Upper lobe of left lung (tissue), 6 donors: ENCODE data around the gene TRAFD1. TPM values are rescaled to one million over a fixed set of nuclear protein-coding genes. Genes with fewer than 3 reads are reported as not detected.

ENCODE experiments used
- ATAC-seq, 2 donors: fragments of 200-7000 bp; cut with Tn5 transposase; one replicate each; pipeline ENCODE4 v1.9.1; 2022; ENCODE audit warnings: mild to moderate bottlenecking in 2 of 2, moderate library complexity in 2 of 2; ENCODE audit not compliant: low FRiP score in 2 of 2
- DNase-seq, 2 donors: peaks; one replicate each; pipeline ENCODE4 v3.0.0-alpha.2; 2019 to 2020
- H3K27ac ChIP-seq, 4 donors: fragments of 200-600 bp; sonication (generic); one replicate each; pipeline ENCODE4 v1.5.1; 2016 to 2019
- H3K27me3 ChIP-seq, 4 donors: fragments of 200-600 bp; sonication (generic); one replicate each; pipeline ENCODE4 v1.5.1; 2017 to 2019
- H3K36me3 ChIP-seq, 4 donors: fragments of 200-600 bp; sonication (generic); one replicate each; pipeline ENCODE4 v1.5.1; 2016 to 2019
- H3K4me1 ChIP-seq, 4 donors: fragments of 200-600 bp; sonication (generic); one replicate each; pipeline ENCODE4 v1.5.1; 2018 to 2019
- H3K4me3 ChIP-seq, 4 donors: fragments of 200-600 bp; sonication (generic); one replicate each; pipeline ENCODE4 v1.5.1; 2017 to 2019; ENCODE audit warnings: mild to moderate bottlenecking in 2 of 4, moderate library complexity in 1 of 4
- H3K9me3 ChIP-seq, 4 donors: fragments of 200-600 bp; sonication (generic); one replicate each; pipeline ENCODE4 v1.5.1; 2018 to 2019
- CTCF ChIP-seq, 6 experiments: fragments of 450-650 bp in 4 of 6; fragments of 200-600 bp in 2 of 6; sonication (generic) in 2 of 6; IDR thresholded peaks; one replicate each; pipeline ENCODE4 v1.5.1; 2016 to 2019; ENCODE audit warnings: antibody characterized with exemption in 6 of 6
- EP300 ChIP-seq, 4 donors: sonication (generic); formaldehyde crosslinking; IDR thresholded peaks; one replicate each; pipeline ENCODE4 v1.5.1; 2017; ENCODE audit warnings: antibody characterized with exemption in 4 of 4, control low read depth in 2 of 4
- POLR2A ChIP-seq, 4 donors: fragments of 450-650 bp; IDR thresholded peaks; one replicate each; pipeline ENCODE4 v1.5.1; 2016 to 2017; ENCODE audit warnings: antibody characterized with exemption in 4 of 4, mild to moderate bottlenecking in 2 of 4
- POLR2AphosphoS5 ChIP-seq, 2 donors: sonication (generic); formaldehyde crosslinking; IDR thresholded peaks; one replicate each; pipeline ENCODE4 v1.5.1; 2017; ENCODE audit warnings: antibody characterized with exemption in 2 of 2
- WGBS, 2 donors: methylation state at CpG; one replicate each; pipeline ENCODE4 v1.1.5; 2017 to 2018; 5-methylcytosine and 5-hydroxymethylcytosine counted together
- total RNA-seq, 6 donors: library from RNA; depleted of rRNA in 4 of 6; stranded (reverse); fragments of >200 nt in 4 of 6; gene quantifications; one replicate each; pipeline versions ENCODE4 v1.1.0 to v1.2.1, GENCODE V29; 2016 to 2021
- donor health status: DM: no; HTN: no; CAD: no; lungs with moderate emphysema.
- donor health status: DM: no; HTN: yes; CAD: no; lungs with severe emphysema.

TRAFD1 gene
- total RNA-seq, 6 donors from 2014 or later: 36.9 to 75.4 (median 42.6) TPM

- Histone ChIP-seq H3K9me3 (no peaks in the 10 kb centered on the region), H3K4me3 (no peak overlapping the region), H3K27ac (peak overlapping the region in 1 of 4 donors; percentile 13), H3K27me3 (no peaks in the 10 kb centered on the region), H3K4me1 (peaks cover 0 to 6% (median 2%) of the 10 kb centered on the region in 4 donors), H3K36me3 (peaks cover 16 to 87% (median 51%) of the 10 kb centered on the region in 4 donors)
- ATAC-seq: peak in 1 of 2 donors; percentile 26
- no peak for DNase-seq
- WGBS, 2 donors: 60 to 65% methylated on average over 4 of the region's 4 CpGs
- no peak for TF ChIP-seq POLR2AphosphoS5 (IDR thresholded peaks at IDR 0.05)
Observed at GRCh38 chr12:112191840-112192321, 66.5 kb downstream of the TRAFD1 start.

- no peak overlapping the region for H3K27ac ChIP-seq
Observed at GRCh38 chr12:112192475-112192874, 67.1 kb downstream of the TRAFD1 start.

GRCh38 chr12:112194601-112195247 is 69.4 kb downstream of the TRAFD1 start:
- Histone ChIP-seq H3K4me3 (no peak overlapping the region), H3K9me3 (no peaks in the 10 kb centered on the region), H3K36me3 (peaks cover 16 to 85% (median 53%) of the 10 kb centered on the region in 4 donors), H3K27me3 (no peaks in the 10 kb centered on the region), H3K27ac (no peak overlapping the region), H3K4me1 (peaks cover 0 to 6% (median 2%) of the 10 kb centered on the region in 4 donors)
- no peak for TF ChIP-seq POLR2A (IDR thresholded peaks at IDR 0.05)
- TF ChIP-seq EP300 (IDR thresholded peaks at IDR 0.05): no peak
- no peak for TF ChIP-seq CTCF (IDR thresholded peaks at IDR 0.05)
- no peak for TF ChIP-seq POLR2AphosphoS5 (IDR thresholded peaks at IDR 0.05)
- ATAC-seq (no peak), DNase-seq (no peak)
- 96 to 98% methylated on average over 20 of the region's 20 CpGs for WGBS, 2 donors

More at GRCh38 chr12:112192475-112192874, 67.1 kb downstream of the TRAFD1 start:
- no peaks in the 10 kb centered on the region for H3K27me3 ChIP-seq
- H3K9me3 ChIP-seq: no peaks in the 10 kb centered on the region
- whole genome bisulfite sequencing, 2 donors: 71 to 80% methylated on average over 10 to 13 of the region's 13 CpGs
- H3K4me3 ChIP-seq: no peak overlapping the region
- peaks cover 16 to 88% (median 51%) of the 10 kb centered on the region in 4 donors for H3K36me3 ChIP-seq
- no peak for TF ChIP-seq POLR2AphosphoS5 (IDR thresholded peaks at IDR 0.05)
- TF ChIP-seq CTCF (IDR thresholded peaks at IDR 0.05): no peak
- no peak for TF ChIP-seq POLR2A (IDR thresholded peaks at IDR 0.05)
- TF ChIP-seq EP300 (IDR thresholded peaks at IDR 0.05): no peak
- ATAC-seq (no peak), DNase-seq (no peak)
- H3K4me1 ChIP-seq: peaks cover 0 to 6% (median 2%) of the 10 kb centered on the region in 4 donors

GRCh38 chr12:112196196-112196875 is 71.0 kb downstream of the TRAFD1 start:
- 88 to 93% methylated on average over 9 of the region's 9 CpGs for WGBS, 2 donors
- no peaks in the 10 kb centered on the region for H3K9me3 ChIP-seq
- TF ChIP-seq POLR2AphosphoS5 (IDR thresholded peaks at IDR 0.05): no peak
- no peak for TF ChIP-seq EP300 (IDR thresholded peaks at IDR 0.05)
- no peak for TF ChIP-seq POLR2A (IDR thresholded peaks at IDR 0.05)
- no peak for TF ChIP-seq CTCF (IDR thresholded peaks at IDR 0.05)
- DNase-seq: no peak
- no peak for ATAC-seq
- peaks cover 0 to 6% (median 1%) of the 10 kb centered on the region in 4 donors for H3K4me1 ChIP-seq
- no peak overlapping the region for H3K27ac ChIP-seq
- H3K36me3 ChIP-seq: peaks cover 16 to 85% (median 60%) of the 10 kb centered on the region in 4 donors
- H3K27me3 ChIP-seq: no peaks in the 10 kb centered on the region
- H3K4me3 ChIP-seq: no peak overlapping the region

- Histone ChIP-seq H3K36me3 (peaks cover 10 to 84% (median 52%) of the 10 kb centered on the region in 4 donors), H3K4me3 (no peak overlapping the region), H3K27me3 (no peaks in the 10 kb centered on the region), H3K4me1 (no peaks in the 10 kb centered on the region), H3K27ac (no peak overlapping the region), H3K9me3 (no peaks in the 10 kb centered on the region)
- TF ChIP-seq POLR2AphosphoS5 (IDR thresholded peaks at IDR 0.05) (no peak), EP300 (IDR thresholded peaks at IDR 0.05) (no peak), POLR2A (IDR thresholded peaks at IDR 0.05) (no peak), CTCF (IDR thresholded peaks at IDR 0.05) (peak in 4 of 6 experiments; percentile 31 to 54 (median 40))
- 88% methylated on average over 9 of the region's 9 CpGs for WGBS, 2 donors
- DNase-seq (peak in 1 of 2 donors; percentile 43), ATAC-seq (peak; percentile 59 to 74)
Observed at GRCh38 chr12:112198120-112198733, 72.9 kb downstream of the TRAFD1 start.
